GM13976 (cell line): ENCODE measurements around the gene TMEM259.

Source experiments
- DNase-seq: peaks from one replicate; pipeline ENCODE4 v3.0.0; 2012; ENCODE audit warnings: low spot score
- in situ Hi-C: fragments of 300-500 bp; cut with MboI; formaldehyde crosslinking; loops from one replicate; pipeline ENCODE4 v1.12.0; 2022; ENCODE audit warnings: low sequenced_read_pairs, mixed read lengths, inconsistent platforms; ENCODE audit not compliant: unreplicated experiment
- TF ChIP-seq, protein P1 (sequence below): IDR thresholded peaks from 2 replicates; pipeline ENCODE4 v1.5.1; 2012; ENCODE audit warnings: borderline replicate concordance, mild to moderate bottlenecking; ENCODE audit not compliant: insufficient read depth; ENCODE audit errors: extremely low read depth, missing control alignments, control extremely low read depth

TMEM259 gene

DNA sequence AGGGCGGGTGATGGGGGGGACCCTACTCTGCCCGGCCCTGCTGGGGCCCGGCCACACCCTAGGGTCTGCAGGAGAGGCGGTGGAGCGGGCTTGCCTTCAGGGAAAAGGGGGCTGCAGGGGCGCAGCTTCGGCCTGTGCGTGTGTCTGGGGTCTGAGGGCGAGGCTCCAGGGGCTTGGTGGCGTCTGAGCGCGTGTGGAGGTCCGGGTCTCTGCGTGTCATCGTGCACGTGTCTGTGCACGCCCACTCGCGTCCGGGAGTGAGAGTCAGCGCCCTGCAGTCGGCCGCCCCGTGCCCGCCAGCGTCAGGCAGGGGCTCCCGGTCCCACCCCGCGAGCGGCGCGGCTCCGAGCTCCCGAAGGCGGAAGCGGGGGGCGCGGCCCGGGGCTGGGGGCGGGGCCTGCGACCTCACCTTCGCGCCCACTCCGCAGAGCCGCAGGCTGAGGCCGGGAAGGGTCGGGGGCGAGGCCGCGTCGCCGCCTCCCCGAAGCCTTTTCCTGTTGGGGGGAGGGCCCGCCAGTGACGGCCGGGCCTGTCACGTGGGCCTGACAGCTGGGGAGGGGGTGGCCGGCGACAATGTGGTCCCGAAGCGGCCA, 45.9 kb upstream of the TMEM259 start, which contains the start of gene ARHGAP45:
Gene ARHGAP45 (plus strand): TSS at position 420 of the 593 bp plus-strand sequence. CDS start 239 bp downstream, outside the sequence.
- peak; percentile 91 for DNase-seq
- TF ChIP-seq, protein P1, sequence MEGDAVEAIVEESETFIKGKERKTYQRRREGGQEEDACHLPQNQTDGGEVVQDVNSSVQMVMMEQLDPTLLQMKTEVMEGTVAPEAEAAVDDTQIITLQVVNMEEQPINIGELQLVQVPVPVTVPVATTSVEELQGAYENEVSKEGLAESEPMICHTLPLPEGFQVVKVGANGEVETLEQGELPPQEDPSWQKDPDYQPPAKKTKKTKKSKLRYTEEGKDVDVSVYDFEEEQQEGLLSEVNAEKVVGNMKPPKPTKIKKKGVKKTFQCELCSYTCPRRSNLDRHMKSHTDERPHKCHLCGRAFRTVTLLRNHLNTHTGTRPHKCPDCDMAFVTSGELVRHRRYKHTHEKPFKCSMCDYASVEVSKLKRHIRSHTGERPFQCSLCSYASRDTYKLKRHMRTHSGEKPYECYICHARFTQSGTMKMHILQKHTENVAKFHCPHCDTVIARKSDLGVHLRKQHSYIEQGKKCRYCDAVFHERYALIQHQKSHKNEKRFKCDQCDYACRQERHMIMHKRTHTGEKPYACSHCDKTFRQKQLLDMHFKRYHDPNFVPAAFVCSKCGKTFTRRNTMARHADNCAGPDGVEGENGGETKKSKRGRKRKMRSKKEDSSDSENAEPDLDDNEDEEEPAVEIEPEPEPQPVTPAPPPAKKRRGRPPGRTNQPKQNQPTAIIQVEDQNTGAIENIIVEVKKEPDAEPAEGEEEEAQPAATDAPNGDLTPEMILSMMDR: no peak
- in situ Hi-C loops: no loop called here

DNA sequence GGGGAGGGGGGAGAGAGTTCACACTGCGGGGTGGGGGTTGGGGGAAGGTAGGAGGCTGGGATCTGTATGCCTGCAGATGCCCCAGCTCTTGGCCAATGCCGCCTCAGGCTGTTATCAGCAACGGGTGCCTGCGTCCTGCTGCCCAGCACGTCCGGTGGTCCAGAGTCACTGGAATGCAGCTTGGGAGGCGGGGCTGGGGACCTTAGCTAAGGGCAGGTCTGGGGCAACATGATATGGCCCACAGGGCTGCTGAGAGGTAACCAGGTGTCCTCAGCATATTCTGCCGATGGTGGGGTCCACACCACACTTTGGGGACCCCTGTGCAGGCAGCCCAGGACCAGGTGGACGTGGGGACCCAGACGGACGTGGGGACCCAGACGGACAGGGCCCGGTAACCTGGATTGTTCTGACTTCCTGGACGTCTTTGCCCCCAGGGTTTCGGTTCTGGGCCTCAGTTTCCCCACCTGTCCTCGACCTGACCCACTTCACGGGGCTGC, 45.4 kb upstream of the TMEM259 start:
- TF ChIP-seq, protein P1: no peak
- in situ Hi-C loops: no loop called here
- DNase-seq: no peak

DNA sequence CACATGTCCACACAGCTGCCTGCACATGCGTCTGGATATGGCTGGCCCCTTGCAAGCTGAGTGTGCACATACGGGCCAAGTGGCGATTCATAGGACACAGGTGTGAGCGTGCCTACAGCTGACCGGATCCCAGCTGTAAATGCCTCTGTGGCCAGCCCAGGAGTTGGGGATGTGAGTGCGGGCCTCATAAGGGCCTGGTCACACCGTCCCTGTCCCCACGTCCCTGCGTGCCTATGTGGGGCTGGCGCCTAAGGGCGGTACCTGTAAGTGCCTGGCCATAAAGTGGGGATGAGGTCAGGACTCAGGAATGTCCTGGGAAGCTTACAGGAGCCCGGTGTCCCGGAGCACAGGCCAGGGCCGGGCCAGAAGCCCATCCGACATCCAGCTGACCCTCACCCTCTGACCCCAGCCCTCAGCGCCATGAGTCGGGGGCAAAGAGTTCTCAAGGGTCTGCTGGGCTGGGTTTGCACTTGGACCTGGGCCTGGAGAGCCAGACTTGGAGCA, 44.7 kb upstream of the TMEM259 start:
- DNase-seq: no peak
- in situ Hi-C loops: no loop called here
- TF ChIP-seq, protein P1: no peak

DNA sequence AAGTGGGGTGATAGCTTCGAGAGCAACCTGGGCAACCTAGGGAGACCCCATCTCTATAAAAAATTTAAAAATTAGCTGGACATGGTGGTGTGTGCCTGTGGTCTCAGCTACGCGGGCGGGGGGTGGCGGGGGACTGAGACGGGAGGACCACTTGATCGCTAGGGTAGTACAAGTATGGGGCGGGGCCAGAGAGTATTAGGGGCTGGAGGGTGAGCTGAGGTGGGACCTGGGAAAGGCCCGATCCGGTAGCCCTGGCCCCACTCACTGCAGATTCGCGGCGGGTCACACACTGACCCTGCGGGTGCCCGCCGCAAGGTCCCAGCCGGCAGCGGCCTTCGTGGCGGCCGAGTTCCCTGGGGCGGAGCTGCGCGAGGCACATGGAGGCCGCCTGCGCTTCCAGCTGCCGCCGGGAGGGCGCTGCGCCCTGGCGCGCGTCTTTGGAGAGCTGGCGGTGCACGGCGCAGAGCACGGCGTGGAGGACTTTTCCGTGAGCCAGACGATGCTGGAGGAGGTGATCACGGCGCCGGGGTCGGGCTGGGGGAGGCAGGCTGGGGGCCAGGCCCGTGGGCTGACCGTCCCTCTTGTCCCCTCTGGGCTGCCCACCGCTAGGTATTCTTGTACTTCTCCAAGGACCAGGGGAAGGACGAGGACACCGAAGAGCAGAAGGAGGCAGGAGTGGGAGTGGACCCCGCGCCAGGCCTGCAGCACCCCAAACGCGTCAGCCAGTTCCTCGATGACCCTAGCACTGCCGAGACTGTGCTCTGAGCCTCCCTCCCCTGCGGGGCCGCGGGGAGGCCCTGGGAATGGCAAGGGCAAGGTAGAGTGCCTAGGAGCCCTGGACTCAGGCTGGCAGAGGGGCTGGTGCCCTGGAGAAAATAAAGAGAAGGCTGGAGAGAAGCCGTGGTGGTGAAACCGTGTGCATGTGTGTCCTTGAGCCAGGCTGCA, 44.0 kb upstream of the TMEM259 start:
- DNase-seq: peak; percentile 76
- in situ Hi-C loops: no loop called here
- TF ChIP-seq, protein P1: peak; percentile 88

DNA sequence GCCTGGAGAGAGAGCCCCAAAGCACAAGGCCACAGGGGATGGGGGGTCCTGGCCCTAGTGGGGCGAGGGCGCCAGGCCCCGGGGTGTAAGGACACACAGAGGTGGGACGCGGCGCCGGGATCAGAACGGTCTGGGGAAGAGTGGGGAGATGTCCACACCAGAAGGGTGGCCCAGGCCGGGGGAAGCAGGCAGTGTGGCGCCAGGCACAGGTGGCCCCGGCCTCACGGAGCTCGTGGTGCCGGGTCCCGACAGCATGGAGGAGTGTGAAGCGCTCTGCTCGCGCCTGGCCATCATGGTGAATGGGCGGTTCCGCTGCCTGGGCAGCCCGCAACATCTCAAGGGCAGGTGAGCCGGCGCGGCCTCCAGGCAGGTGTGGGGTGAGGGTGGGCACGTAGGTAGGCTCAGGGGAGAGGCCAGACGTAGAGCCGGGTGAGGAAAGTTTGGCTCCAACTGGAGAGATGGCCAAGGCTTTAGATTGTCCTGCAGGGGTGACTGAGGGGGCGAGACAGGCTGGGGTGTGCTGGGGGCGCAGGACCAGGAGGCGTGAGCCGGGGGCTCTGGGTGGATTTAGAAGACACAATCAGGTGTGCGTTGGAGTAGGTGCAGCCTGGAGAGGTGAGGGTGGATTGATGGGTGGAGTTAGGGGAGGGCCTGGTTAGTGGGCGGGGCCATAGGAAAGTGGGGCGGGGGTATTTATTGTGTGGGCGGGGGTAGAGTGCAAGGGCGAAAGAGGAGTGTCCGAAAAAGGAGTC, 43.2 kb upstream of the TMEM259 start:
- TF ChIP-seq, protein P1: no peak
- DNase-seq: no peak
- in situ Hi-C loops: no loop called here
